ENCODE measurements around the gene PCDHA1.
"Not testable (repeated sequence)": the region's sequence is repeated elsewhere in the genome, so short reads cannot be mapped to it uniquely, and the experiment has no call there.

The PCDHA1 gene

GRCh38 chr5:140808241-140808888 lies 22.4 kb downstream of the PCDHA1 start:
- not testable (repeated sequence) for DNase-seq (ENCODE audit: extremely low read depth in 1 of 2, low read depth in 1 of 2)

DNA sequence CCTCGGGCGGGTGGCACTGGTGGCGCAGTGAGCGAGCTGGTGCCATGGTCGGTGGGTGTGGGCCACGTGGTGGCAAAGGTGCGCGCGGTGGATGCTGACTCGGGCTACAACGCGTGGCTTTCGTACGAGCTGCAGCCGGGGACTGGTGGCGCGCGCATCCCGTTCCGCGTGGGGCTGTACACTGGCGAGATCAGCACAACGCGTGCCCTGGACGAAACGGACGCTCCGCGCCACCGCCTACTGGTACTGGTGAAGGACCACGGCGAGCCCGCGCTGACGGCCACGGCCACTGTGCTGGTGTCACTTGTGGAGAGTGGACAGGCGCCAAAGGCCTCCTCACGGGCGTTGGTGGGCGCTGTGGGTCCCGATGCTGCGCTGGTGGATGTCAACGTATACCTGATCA lies 22.9 kb downstream of the PCDHA1 start:
- DNase-seq (ENCODE audit: extremely low read depth in 1 of 2, low read depth in 1 of 2) = no peak

GRCh38 chr5:140821375-140822280 lies 35.7 kb downstream of the PCDHA1 start, which contains the start of gene PCDHA5:
PCDHA5 (plus strand) TSS chr5:140821613.
- DNase-seq (ENCODE audit: extremely low read depth in 1 of 2, low read depth in 1 of 2) = no peak

DNA sequence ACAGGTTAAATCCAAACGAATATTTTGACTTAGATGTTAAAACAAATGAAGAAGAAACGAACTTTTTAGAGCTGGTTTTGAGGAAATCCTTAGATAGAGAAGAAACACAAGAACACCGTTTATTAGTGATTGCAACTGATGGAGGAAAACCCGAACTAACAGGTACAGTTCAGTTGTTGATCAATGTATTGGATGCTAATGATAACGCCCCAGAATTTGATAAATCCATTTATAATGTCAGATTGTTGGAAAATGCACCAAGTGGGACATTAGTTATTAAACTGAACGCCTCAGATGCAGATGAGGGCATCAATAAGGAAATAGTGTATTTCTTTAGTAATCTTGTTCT lies 36.3 kb downstream of the PCDHA1 start:
- DNase-seq (ENCODE audit: extremely low read depth in 1 of 2, low read depth in 1 of 2) = no peak

DNA sequence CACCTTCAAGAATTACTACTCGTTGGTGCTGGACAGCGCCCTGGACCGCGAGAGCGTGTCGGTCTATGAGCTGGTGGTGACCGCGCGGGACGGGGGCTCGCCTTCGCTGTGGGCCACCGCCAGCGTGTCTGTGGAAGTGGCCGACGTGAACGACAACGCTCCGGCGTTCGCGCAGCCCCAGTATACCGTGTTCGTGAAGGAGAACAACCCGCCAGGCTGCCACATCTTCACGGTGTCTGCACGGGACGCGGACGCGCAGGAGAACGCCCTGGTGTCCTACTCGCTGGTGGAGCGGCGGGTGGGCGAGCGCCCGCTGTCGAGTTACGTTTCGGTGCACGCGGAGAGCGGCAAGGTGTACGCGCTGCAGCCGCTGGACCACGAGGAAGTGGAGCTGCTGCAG lies 37.0 kb downstream of the PCDHA1 start:
- DNase-seq (ENCODE audit: extremely low read depth in 1 of 2, low read depth in 1 of 2) = not testable (repeated sequence)

DNA sequence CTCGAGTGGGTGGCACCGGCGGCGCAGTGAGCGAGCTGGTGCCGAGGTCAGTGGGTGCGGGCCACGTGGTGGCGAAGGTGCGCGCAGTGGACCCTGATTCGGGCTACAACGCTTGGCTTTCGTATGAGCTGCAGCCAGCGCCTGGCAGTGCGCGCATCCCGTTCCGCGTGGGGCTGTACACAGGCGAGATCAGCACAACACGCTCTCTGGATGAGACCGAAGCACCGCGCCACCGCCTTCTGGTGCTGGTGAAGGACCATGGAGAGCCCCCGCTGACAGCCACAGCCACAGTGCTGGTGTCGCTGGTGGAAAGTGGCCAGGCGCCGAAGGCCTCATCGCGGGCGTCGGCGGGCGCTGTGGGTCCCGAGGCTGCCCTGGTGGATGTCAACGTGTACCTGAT lies 37.5 kb downstream of the PCDHA1 start:
- no peak for DNase-seq (ENCODE audit: extremely low read depth in 1 of 2, low read depth in 1 of 2)

DNA sequence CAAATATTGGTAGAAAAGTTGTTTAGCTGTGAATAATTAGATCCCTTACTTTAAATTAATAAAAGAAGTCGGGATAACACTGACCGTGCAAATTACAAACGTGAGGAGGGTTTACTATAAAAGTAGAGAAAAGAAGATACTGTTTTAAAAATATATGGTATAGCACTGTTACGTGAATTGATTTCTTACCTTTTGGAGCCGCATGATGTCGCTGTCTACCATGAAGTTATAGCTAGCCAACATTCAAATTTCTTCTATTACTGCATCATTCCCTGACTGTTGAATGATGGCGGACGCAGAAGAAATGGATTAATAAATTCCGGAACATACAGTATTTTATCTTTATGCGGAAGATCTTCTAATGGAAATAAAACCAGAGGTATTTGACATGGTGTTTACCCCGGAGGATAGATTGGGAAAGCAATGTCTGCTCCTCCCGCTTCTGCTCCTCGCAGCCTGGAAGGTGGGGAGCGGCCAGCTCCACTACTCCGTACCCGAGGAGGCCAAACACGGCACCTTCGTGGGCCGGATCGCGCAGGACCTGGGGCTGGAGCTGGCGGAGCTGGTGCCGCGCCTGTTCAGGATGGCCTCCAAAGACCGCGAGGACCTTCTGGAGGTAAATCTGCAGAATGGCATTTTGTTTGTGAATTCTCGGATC lies 41.9 kb downstream of the PCDHA1 start, which contains the start of gene PCDHA6:
TSS of gene PCDHA6 (plus strand) at position 257 of the 658 bp plus-strand sequence. CDS start at position 389, 132 bp downstream.
- DNase-seq (ENCODE audit: extremely low read depth in 1 of 2, low read depth in 1 of 2) = no peak

DNA sequence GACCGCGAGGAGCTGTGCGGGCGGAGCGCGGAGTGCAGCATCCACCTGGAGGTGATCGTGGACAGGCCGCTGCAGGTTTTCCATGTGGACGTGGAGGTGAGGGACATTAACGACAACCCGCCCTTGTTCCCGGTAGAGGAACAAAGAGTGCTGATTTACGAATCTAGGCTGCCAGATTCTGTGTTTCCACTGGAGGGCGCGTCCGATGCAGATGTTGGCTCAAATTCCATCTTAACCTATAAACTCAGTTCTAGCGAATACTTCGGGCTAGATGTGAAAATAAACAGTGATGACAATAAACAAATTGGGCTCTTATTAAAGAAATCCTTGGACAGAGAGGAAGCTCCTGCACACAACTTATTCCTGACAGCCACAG lies 42.4 kb downstream of the PCDHA1 start:
- DNase-seq (ENCODE audit: extremely low read depth in 1 of 2, low read depth in 1 of 2) = no peak

DNA sequence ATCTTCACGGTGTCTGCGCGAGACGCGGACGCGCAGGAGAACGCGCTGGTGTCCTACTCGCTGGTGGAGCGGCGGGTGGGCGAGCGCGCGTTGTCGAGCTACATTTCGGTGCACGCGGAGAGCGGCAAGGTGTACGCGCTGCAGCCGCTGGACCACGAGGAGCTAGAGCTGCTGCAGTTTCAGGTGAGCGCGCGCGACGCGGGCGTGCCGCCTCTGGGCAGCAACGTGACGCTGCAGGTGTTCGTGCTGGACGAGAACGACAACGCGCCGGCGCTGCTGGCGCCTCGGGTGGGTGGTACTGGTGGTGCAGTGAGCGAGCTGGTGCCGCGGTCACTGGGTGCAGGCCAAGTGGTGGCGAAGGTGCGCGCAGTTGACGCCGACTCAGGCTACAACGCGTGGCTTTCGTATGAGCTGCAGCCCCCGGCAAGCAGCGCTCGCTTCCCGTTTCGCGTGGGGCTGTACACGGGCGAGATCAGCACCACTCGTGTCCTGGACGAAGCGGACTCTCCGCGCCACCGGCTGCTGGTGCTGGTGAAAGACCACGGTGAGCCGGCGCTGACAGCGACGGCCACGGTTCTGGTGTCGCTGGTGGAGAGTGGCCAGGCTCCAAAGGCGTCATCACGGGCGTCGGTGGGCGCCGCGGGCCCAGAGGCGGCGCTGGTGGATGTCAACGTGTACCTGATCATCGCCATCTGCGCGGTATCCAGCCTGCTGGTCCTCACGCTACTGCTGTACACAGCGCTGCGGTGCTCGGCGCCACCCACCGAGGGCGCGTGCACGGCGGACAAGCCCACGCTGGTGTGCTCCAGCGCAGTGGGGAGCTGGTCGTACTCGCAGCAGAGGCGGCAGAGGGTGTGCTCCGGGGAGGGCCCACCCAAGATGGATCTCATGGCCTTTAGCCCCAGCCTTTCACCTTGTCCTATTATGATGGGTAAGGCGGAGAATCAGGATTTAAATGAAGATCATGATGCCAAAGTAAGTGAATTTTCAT lies 43.9 kb downstream of the PCDHA1 start:
- DNase-seq (ENCODE audit: extremely low read depth in 1 of 2, low read depth in 1 of 2) = not testable (repeated sequence)

DNA sequence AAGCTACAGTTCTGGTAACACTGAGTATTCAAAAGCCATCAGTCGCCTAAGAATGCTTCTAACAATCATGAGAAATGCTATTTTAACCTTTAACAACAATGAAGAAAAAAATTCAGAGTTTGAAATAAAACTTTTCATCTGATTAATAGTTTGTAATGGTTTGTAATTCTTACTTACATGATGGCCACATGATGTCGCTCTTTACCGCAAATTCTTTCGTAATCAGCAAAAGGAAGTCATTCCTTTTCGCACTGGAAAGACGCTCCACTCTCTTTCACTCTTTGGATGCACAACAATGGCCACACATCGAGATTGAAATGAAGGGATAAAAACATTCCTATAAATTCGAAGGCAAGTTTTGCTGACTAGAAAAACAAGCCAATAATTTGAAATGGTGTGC lies 48.1 kb downstream of the PCDHA1 start, which contains the start of gene PCDHA7:
TSS of gene PCDHA7 (plus strand) at position 277 of the 400 bp plus-strand sequence. CDS start at position 392, 115 bp downstream.
- no peak for DNase-seq (ENCODE audit: extremely low read depth in 1 of 2, low read depth in 1 of 2)

- DNase-seq (ENCODE audit: extremely low read depth in 1 of 2, low read depth in 1 of 2) = not testable (repeated sequence)
Measured at GRCh38 chr5:140834439-140835008, 48.6 kb downstream of the PCDHA1 start.

DNA sequence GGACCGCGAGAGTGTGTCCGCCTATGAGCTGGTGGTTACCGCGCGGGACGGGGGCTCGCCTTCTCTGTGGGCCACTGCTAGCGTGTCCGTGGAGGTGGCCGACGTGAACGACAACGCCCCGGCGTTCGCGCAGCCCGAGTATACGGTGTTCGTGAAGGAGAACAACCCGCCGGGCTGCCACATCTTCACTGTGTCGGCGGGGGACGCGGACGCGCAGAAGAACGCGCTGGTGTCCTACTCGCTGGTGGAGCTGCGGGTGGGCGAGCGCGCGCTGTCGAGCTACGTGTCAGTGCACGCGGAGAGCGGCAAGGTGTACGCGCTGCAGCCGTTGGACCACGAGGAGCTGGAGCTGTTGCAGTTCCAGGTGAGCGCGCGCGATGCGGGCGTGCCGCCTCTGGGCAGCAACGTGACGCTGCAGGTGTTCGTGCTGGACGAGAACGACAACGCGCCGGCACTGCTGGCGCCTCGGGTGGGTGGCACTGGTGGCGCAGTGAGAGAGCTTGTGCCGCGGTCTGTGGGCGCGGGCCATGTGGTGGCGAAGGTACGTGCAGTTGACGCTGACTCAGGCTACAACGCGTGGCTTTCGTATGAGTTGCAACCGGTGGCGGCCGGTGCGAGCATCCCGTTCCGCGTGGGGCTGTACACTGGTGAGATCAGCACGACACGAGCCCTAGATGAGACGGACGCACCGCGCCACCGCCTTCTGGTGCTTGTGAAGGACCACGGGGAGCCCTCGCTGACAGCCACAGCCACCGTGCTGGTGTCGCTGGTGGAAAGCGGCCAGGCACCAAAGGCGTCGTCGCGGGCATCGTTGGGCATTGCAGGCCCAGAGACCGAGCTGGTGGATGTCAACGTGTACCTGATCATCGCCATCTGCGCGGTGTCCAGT lies 49.9 kb downstream of the PCDHA1 start:
- DNase-seq (ENCODE audit: extremely low read depth in 1 of 2, low read depth in 1 of 2) = no peak

- no peak for DNase-seq (ENCODE audit: extremely low read depth in 1 of 2, low read depth in 1 of 2)
Measured at GRCh38 chr5:140840978-140841962, 55.3 kb downstream of the PCDHA1 start, which contains the start of gene PCDHA8. PCDHA8 (plus strand) TSS chr5:140841187; CDS start chr5:140841322, 135 bp downstream.

- no peak for DNase-seq (ENCODE audit: extremely low read depth in 1 of 2, low read depth in 1 of 2)
Measured at GRCh38 chr5:140842798-140843733, 57.1 kb downstream of the PCDHA1 start.

DNA sequence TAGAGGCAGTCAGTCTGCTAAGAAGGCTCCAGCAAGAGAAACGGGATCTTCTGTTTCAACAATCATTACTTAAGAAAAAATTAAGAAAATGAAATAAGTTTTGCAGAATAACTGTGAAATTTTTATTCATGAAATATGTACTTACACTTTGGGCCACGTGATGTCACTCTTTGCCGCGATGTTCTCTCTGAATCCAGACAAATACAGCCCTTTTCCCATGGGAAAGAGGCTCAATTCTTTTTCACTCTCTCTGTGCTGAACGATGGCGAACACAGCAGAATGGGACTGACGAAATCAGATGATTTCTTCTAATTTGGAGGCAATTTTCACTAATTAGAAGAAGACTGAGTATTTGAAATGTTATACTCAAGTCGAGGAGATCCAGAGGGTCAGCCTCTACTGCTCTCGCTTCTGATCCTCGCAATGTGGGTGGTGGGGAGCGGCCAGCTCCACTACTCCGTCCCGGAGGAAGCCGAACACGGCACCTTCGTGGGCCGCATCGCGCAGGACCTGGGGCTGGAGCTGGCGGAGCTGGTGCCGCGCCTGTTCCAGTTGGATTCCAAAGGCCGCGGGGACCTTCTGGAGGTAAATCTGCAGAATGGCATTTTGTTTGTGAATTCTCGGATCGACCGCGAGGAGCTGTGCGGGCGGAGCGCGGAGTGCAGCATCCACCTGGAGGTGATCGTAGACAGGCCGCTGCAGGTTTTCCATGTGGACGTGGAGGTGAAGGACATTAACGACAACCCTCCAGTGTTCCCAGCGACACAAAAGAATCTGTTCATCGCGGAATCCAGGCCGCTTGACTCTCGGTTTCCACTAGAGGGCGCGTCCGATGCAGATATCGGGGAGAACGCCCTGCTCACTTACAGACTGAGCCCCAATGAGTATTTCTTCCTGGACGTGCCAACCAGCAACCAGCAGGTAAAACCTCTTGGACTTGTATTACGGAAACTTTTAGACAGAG lies 62.5 kb downstream of the PCDHA1 start, which contains the start of gene PCDHA9:
TSS of gene PCDHA9 (plus strand) at position 244 of the 964 bp plus-strand sequence. CDS start at position 358, 114 bp downstream.
- not testable (repeated sequence) for DNase-seq (ENCODE audit: extremely low read depth in 1 of 2, low read depth in 1 of 2)
